T-cell (primary cell): ENCODE data around the gene CUX1. TPM values are rescaled to one million over a fixed set of nuclear protein-coding genes. Genes with fewer than 3 reads are reported as not detected.

Source experiments
- ATAC-seq, 4 experiments: fragments of 200-7000 bp in 3 of 4; fragments of 150-1000 bp in 1 of 4; cut with Tn5 transposase; replicated peaks in 1 of 4; 1 replicate in 3 of 4; 2 replicates in 1 of 4; pipeline ENCODE4 v1.10.0; 2021; ENCODE audit warnings: moderate library complexity in 3 of 4, mild to moderate bottlenecking in 2 of 4, moderate number of reproducible peaks in 1 of 4
- CTCF ChIA-PET, 2 donors: fragments of 300-600 bp; sonication (Branson Sonifier 250); formaldehyde crosslinking; loops; one replicate each; lab custom pipeline; 2022; ENCODE audit warnings: antibody characterized with exemption in 2 of 2; lab: Charles Lee
- POLR2A ChIA-PET, 2 donors: fragments of 300-600 bp; sonication (Branson Sonifier 250); formaldehyde crosslinking; loops; one replicate each; lab custom pipeline; 2022; ENCODE audit warnings: antibody characterized with exemption in 2 of 2; lab: Charles Lee
- DNase-seq, 35 experiments: peaks; one replicate each; pipeline versions ENCODE4 v3.0.0 to v3.0.0-alpha.2; 2013 to 2023
- H3K27ac ChIP-seq: one replicate; pipeline ENCODE4 v1.5.1; 2013; ENCODE audit warnings: low read length
- H3K27me3 ChIP-seq, 2 experiments: replicated peaks in 1 of 2; 1 replicate in 1 of 2; 2 replicates in 1 of 2; pipeline versions ENCODE4 v1.6.1 to v1.7.0; 2013; ENCODE audit warnings: low read length in 1 of 2, mixed read lengths in 1 of 2; ENCODE audit not compliant: control insufficient read depth in 2 of 2, insufficient read depth in 2 of 2; ENCODE audit errors: extremely low read depth in 1 of 2
- H3K36me3 ChIP-seq, 2 donors: 1 replicate in 1 of 2; 2 replicates in 1 of 2; pipeline versions ENCODE4 v1.6.1 to v1.7.0; 2013; ENCODE audit warnings: low read length in 1 of 2; ENCODE audit not compliant: control insufficient read depth in 2 of 2, insufficient read depth in 1 of 2; ENCODE audit errors: extremely low read depth in 1 of 2
- H3K4me1 ChIP-seq, 2 experiments: 1 replicate in 1 of 2; 2 replicates in 1 of 2; pipeline versions ENCODE4 v1.6.1 to v1.7.0; 2013; ENCODE audit warnings: low read length in 2 of 2, mixed read lengths in 1 of 2; ENCODE audit not compliant: insufficient read depth in 2 of 2, control insufficient read depth in 1 of 2; ENCODE audit errors: extremely low read depth in 1 of 2
- H3K4me3 ChIP-seq, 2 donors: 1 replicate in 1 of 2; 2 replicates in 1 of 2; pipeline versions ENCODE4 v1.5.1 to v1.7.0; 2013; ENCODE audit warnings: mild to moderate bottlenecking in 2 of 2, low read length in 1 of 2, moderate library complexity in 1 of 2; ENCODE audit not compliant: control insufficient read depth in 1 of 2; ENCODE audit errors: extremely low read depth in 1 of 2
- H3K9me3 ChIP-seq: 2 replicates; pipeline ENCODE4 v1.7.0; 2013
- H3K27ac Mint-ChIP-seq, 2 donors: one replicate each; pipeline ENCODE4 v1.8.0; 2020 to 2021; ENCODE audit warnings: mild to moderate bottlenecking in 2 of 2, mixed read lengths in 2 of 2
- H3K27me3 Mint-ChIP-seq, 2 donors: one replicate each; pipeline ENCODE4 v1.8.0; 2021 to 2022; ENCODE audit warnings: mixed read lengths in 2 of 2
- H3K36me3 Mint-ChIP-seq: one replicate; pipeline ENCODE4 v1.8.0; 2021; ENCODE audit warnings: mixed read lengths
- H3K4me1 Mint-ChIP-seq, 3 donors: one replicate each; pipeline ENCODE4 v1.8.0; 2020 to 2022; ENCODE audit warnings: mixed read lengths in 3 of 3, mild to moderate bottlenecking in 1 of 3
- H3K4me3 Mint-ChIP-seq, 3 donors: one replicate each; pipeline ENCODE4 v1.8.0; 2020 to 2022; ENCODE audit warnings: mild to moderate bottlenecking in 3 of 3, mixed read lengths in 3 of 3, moderate library complexity in 3 of 3
- H3K9me3 Mint-ChIP-seq, 3 donors: one replicate each; pipeline ENCODE4 v1.8.0; 2020 to 2022; ENCODE audit warnings: mixed read lengths in 3 of 3
- WGBS: methylation state at CpG from one replicate; pipeline ENCODE4 v1.1.5; 2013; ENCODE audit warnings: missing lambda C conversion rate; ENCODE audit not compliant: insufficient coverage; 5-methylcytosine and 5-hydroxymethylcytosine counted together
- total RNA-seq, 35 experiments: library from RNA in 6 of 35; stranded (reverse) in 6 of 35; fragments of 120-200 nt in 1 of 35; gene quantifications; one replicate each; pipeline versions ENCODE4 v1.2.1 to v1.2.4 and lab custom pipeline; 2013 to 2026

CUX1 gene
- total RNA-seq, 5 donors from 2014 or later (not counting 1 experiment from before 2014, with no cell fraction given): 36.9 to 50.2 (median 42.8) TPM

- Histone ChIP-seq H3K9me3 (no peaks in the 10 kb centered on the region), H3K4me1 (no peaks in the 10 kb centered on the region), H3K27ac (no peak overlapping the region), H3K4me3 (no peak overlapping the region), H3K36me3 (no peaks in the 10 kb centered on the region), H3K27me3 (no peaks in the 10 kb centered on the region)
- no peaks in the 10 kb centered on the region for H3K27me3 Mint-ChIP-seq
- H3K36me3 Mint-ChIP-seq: peaks cover 4% of the 10 kb centered on the region
- H3K9me3 Mint-ChIP-seq: no peaks in the 10 kb centered on the region
- CTCF ChIA-PET: no interaction called here
- ATAC-seq: no peak
- H3K4me3 Mint-ChIP-seq: no peak overlapping the region
- no peak for DNase-seq
- H3K27ac Mint-ChIP-seq: no peak overlapping the region
- peaks cover 6 to 11% (median 9%) of the 10 kb centered on the region in 3 donors for H3K4me1 Mint-ChIP-seq
- POLR2A ChIA-PET: interaction anchor here in 1 of 2 donors (0.5 kb wide), 1 partner anchor 923 kb away, joined by 4 read pairs; no protein-coding TSS in a partner anchor
- WGBS: 96% methylated on average over 16 of the region's 17 CpGs
Observed at GRCh38 chr7:101905203-101905865, 87.9 kb downstream of the CUX1 start.

GRCh38 chr7:101906291-101907240 lies 89.1 kb downstream of the CUX1 start:
- no peak overlapping the region for H3K4me3 ChIP-seq
- ChIA-PET POLR2A (no interaction called here), CTCF (no interaction called here)
- no peak overlapping the region for H3K4me3 Mint-ChIP-seq
- peaks cover 0 to 4% of the 10 kb centered on the region in 2 experiments for H3K4me1 ChIP-seq
- no peaks in the 10 kb centered on the region for H3K9me3 ChIP-seq
- ATAC-seq (no peak), DNase-seq (no peak)
- H3K27me3 Mint-ChIP-seq: no peaks in the 10 kb centered on the region
- H3K27me3 ChIP-seq: no peaks in the 10 kb centered on the region
- no peaks in the 10 kb centered on the region for H3K9me3 Mint-ChIP-seq
- H3K27ac Mint-ChIP-seq: no peak overlapping the region
- H3K27ac ChIP-seq: no peak overlapping the region
- H3K4me1 Mint-ChIP-seq: peaks cover 6 to 11% (median 9%) of the 10 kb centered on the region in 3 donors
- 96% methylated on average over 16 of the region's 18 CpGs for WGBS
- no peaks in the 10 kb centered on the region for H3K36me3 ChIP-seq
- H3K36me3 Mint-ChIP-seq: peaks cover 4% of the 10 kb centered on the region

GRCh38 chr7:101910991-101911799 lies 93.8 kb downstream of the CUX1 start:
- Histone ChIP-seq H3K4me3 (no peak overlapping the region), H3K27ac (no peak overlapping the region), H3K36me3 (peaks cover 4 to 6% of the 10 kb centered on the region in 2 donors), H3K9me3 (no peaks in the 10 kb centered on the region), H3K27me3 (no peaks in the 10 kb centered on the region), H3K4me1 (peaks cover 0 to 4% of the 10 kb centered on the region in 2 experiments)
- Mint-ChIP-seq H3K36me3 (peaks cover 13% of the 10 kb centered on the region), H3K27ac (no peak overlapping the region), H3K27me3 (no peaks in the 10 kb centered on the region), H3K4me3 (no peak overlapping the region), H3K9me3 (no peaks in the 10 kb centered on the region), H3K4me1 (peaks cover 15 to 18% (median 18%) of the 10 kb centered on the region in 3 donors)
- 94% methylated on average over 17 of the region's 17 CpGs for WGBS
- DNase-seq (no peak), ATAC-seq (no peak)
- ChIA-PET CTCF (interaction anchor here in 1 of 2 donors (0.6 kb wide), 1 partner anchor 21 kb away, joined by 3 read pairs; no protein-coding TSS in a partner anchor), POLR2A (interaction anchor here in 1 of 2 donors (0.6 kb wide), 1 partner anchor 571 kb away, joined by 3 read pairs; no protein-coding TSS in a partner anchor)

- Histone ChIP-seq H3K4me1 (peaks cover 0 to 4% of the 10 kb centered on the region in 2 experiments), H3K27ac (no peak overlapping the region), H3K9me3 (no peaks in the 10 kb centered on the region), H3K27me3 (no peaks in the 10 kb centered on the region), H3K36me3 (peaks cover 8 to 9% of the 10 kb centered on the region in 2 donors), H3K4me3 (no peak overlapping the region)
- 87% methylated on average over 6 of the region's 21 CpGs for WGBS
- Mint-ChIP-seq H3K4me3 (no peak overlapping the region), H3K9me3 (no peaks in the 10 kb centered on the region), H3K27ac (no peak overlapping the region), H3K4me1 (peaks cover 15 to 18% (median 18%) of the 10 kb centered on the region in 3 donors), H3K27me3 (no peaks in the 10 kb centered on the region), H3K36me3 (peaks cover 22% of the 10 kb centered on the region)
- POLR2A ChIA-PET: no interaction called here
- DNase-seq: peak in 1 of 35 experiments; percentile 7
- no peak for ATAC-seq
- CTCF ChIA-PET: interaction anchor here in 1 of 2 donors (0.6 kb wide), 1 partner anchor 22 kb away, joined by 3 read pairs; no protein-coding TSS in a partner anchor
Observed at GRCh38 chr7:101911800-101912715, 94.6 kb downstream of the CUX1 start.

- peaks cover 0 to 4% of the 10 kb centered on the region in 2 experiments for H3K4me1 ChIP-seq
- Mint-ChIP-seq H3K4me1 (peaks cover 15 to 18% (median 18%) of the 10 kb centered on the region in 3 donors), H3K9me3 (no peaks in the 10 kb centered on the region), H3K27ac (no peak overlapping the region), H3K36me3 (peaks cover 26% of the 10 kb centered on the region), H3K4me3 (no peak overlapping the region), H3K27me3 (no peaks in the 10 kb centered on the region)
- H3K36me3 ChIP-seq: peaks cover 8 to 15% of the 10 kb centered on the region in 2 donors
- H3K27me3 ChIP-seq: no peaks in the 10 kb centered on the region
- CTCF ChIA-PET: no interaction called here
- H3K9me3 ChIP-seq: no peaks in the 10 kb centered on the region
- no peak overlapping the region for H3K27ac ChIP-seq
- ATAC-seq: no peak
- no peak for DNase-seq
- H3K4me3 ChIP-seq: no peak overlapping the region
- no CpG with 5 or more reads among the region's 12 CpGs for WGBS
- POLR2A ChIA-PET: no interaction called here
Observed at GRCh38 chr7:101912716-101913110, 95.3 kb downstream of the CUX1 start.
